IMR-90 (cell line): ENCODE measurements around the gene IGF1.

Experiments used
- BHLHE40 ChIP-seq: fragments of 150-350 bp; IDR thresholded peaks from 2 replicates; pipeline ENCODE4 v1.6.1; 2016; ENCODE audit warnings: mild to moderate bottlenecking, low read depth, low read length
- CEBPB ChIP-seq: IDR thresholded peaks from 2 replicates; pipeline ENCODE4 v1.6.1; 2012; ENCODE audit warnings: low read depth, low read length, improper control_type of control experiment
- FOS ChIP-seq: fragments of 150-350 bp; IDR thresholded peaks from 2 replicates; pipeline ENCODE4 v1.6.1; 2016; ENCODE audit warnings: low read depth, low read length
- MAFK ChIP-seq: IDR thresholded peaks from 2 replicates; pipeline ENCODE4 v1.6.1; 2012; ENCODE audit warnings: low read depth, low read length, improper control_type of control experiment
- MXI1 ChIP-seq: IDR thresholded peaks from 2 replicates; pipeline ENCODE4 v1.6.1; 2012; ENCODE audit warnings: low read depth, mild to moderate bottlenecking, low read length, moderate library complexity, borderline replicate concordance
- POLR2A ChIP-seq: IDR thresholded peaks from 2 replicates; pipeline ENCODE4 v1.6.1; 2012; ENCODE audit warnings: mild to moderate bottlenecking, low read depth, low read length
- RAD21 ChIP-seq: IDR thresholded peaks from 2 replicates; pipeline ENCODE4 v1.6.1; 2012; ENCODE audit warnings: low read length, improper control_type of control experiment
- RCOR1 ChIP-seq: IDR thresholded peaks from 2 replicates; pipeline ENCODE4 v1.6.1; 2012; ENCODE audit warnings: mild to moderate bottlenecking, low read length, improper control_type of control experiment; ENCODE audit not compliant: insufficient replicate concordance
- RFX5 ChIP-seq: IDR thresholded peaks from 2 replicates; pipeline ENCODE4 v1.8.0; 2012; ENCODE audit warnings: low read depth, mild to moderate bottlenecking, low read length, moderate library complexity
- SMC3 ChIP-seq: fragments of 150-350 bp; IDR thresholded peaks from 2 replicates; pipeline ENCODE4 v1.6.1; 2016; ENCODE audit warnings: low read depth, mild to moderate bottlenecking, antibody characterized with exemption, low read length, moderate library complexity
- TF ChIP-seq, protein P1 (sequence below): conservative IDR thresholded peaks from 2 replicates; pipeline ENCODE4 v1.5.1; 2012; ENCODE audit warnings: mild to moderate bottlenecking, low read depth, low read length, improper control_type of control experiment
- TF ChIP-seq, protein P2 (sequence below): fragments of 150-350 bp; IDR thresholded peaks from 2 replicates; pipeline ENCODE4 v1.6.1; 2017; ENCODE audit warnings: mild to moderate bottlenecking, antibody characterized with exemption, low read length, low read depth
- TF ChIP-seq, protein P3 (sequence below): fragments of 150-350 bp; IDR thresholded peaks from 2 replicates; pipeline ENCODE4 v1.6.1; 2016; ENCODE audit warnings: low read depth, mild to moderate bottlenecking, low read length, moderate library complexity, borderline replicate concordance

DNA sequence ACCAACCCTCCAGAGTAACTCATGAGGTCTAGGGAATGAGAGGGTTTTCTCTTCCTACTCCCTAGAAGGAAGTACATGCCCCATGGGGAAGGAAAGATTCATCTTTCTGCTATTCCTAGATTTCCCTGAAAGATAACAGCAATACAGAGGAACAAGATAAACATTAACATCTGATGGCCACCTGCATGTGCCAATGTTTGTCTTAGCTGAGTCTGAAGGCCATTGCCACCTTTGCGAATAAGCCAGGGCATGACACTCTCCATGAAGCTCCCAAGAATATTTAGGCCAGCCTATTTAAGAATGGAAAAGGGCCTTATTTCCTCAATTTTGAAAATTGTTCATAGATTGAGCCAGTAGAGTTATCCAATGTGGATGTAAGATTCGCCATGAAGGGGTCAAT lies 26.0 kb downstream of the IGF1 start:
- TF ChIP-seq, protein P1, sequence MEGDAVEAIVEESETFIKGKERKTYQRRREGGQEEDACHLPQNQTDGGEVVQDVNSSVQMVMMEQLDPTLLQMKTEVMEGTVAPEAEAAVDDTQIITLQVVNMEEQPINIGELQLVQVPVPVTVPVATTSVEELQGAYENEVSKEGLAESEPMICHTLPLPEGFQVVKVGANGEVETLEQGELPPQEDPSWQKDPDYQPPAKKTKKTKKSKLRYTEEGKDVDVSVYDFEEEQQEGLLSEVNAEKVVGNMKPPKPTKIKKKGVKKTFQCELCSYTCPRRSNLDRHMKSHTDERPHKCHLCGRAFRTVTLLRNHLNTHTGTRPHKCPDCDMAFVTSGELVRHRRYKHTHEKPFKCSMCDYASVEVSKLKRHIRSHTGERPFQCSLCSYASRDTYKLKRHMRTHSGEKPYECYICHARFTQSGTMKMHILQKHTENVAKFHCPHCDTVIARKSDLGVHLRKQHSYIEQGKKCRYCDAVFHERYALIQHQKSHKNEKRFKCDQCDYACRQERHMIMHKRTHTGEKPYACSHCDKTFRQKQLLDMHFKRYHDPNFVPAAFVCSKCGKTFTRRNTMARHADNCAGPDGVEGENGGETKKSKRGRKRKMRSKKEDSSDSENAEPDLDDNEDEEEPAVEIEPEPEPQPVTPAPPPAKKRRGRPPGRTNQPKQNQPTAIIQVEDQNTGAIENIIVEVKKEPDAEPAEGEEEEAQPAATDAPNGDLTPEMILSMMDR = no peak
- TF ChIP-seq RCOR1 (no peak), POLR2A (no peak), SMC3 (no peak), BHLHE40 (no peak), FOS (no peak), RAD21 (no peak), MXI1 (no peak), MAFK (no peak), RFX5 (no peak), CEBPB (no peak)
- TF ChIP-seq, protein P2, sequence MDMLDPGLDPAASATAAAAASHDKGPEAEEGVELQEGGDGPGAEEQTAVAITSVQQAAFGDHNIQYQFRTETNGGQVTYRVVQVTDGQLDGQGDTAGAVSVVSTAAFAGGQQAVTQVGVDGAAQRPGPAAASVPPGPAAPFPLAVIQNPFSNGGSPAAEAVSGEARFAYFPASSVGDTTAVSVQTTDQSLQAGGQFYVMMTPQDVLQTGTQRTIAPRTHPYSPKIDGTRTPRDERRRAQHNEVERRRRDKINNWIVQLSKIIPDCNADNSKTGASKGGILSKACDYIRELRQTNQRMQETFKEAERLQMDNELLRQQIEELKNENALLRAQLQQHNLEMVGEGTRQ = no peak
- TF ChIP-seq, protein P3, sequence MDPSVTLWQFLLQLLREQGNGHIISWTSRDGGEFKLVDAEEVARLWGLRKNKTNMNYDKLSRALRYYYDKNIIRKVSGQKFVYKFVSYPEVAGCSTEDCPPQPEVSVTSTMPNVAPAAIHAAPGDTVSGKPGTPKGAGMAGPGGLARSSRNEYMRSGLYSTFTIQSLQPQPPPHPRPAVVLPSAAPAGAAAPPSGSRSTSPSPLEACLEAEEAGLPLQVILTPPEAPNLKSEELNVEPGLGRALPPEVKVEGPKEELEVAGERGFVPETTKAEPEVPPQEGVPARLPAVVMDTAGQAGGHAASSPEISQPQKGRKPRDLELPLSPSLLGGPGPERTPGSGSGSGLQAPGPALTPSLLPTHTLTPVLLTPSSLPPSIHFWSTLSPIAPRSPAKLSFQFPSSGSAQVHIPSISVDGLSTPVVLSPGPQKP = no peak
